ENCODE results near the gene ZNF423.

Gene ZNF423

DNA sequence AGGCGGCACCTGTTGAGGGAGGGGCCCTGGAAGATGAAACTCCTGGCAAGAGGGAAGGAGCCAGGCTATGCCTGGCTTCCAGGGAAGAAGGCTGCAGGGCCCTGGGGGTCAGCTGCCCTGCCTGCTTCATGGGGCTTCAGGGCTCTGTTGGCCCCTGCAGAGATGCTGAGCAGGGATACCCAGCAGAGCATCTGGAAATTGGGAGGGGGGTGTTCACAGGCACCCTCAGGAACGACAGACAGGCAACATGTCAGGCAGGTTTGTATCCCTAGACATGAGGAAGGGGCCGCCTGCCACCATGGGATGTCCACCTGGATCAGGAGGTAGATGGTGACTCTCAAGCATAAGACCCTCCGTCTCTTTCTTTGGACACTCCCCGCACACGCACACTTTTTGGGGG is 13.8 kb upstream of the ZNF423 start:
- no peak for FAIRE-seq

DNA sequence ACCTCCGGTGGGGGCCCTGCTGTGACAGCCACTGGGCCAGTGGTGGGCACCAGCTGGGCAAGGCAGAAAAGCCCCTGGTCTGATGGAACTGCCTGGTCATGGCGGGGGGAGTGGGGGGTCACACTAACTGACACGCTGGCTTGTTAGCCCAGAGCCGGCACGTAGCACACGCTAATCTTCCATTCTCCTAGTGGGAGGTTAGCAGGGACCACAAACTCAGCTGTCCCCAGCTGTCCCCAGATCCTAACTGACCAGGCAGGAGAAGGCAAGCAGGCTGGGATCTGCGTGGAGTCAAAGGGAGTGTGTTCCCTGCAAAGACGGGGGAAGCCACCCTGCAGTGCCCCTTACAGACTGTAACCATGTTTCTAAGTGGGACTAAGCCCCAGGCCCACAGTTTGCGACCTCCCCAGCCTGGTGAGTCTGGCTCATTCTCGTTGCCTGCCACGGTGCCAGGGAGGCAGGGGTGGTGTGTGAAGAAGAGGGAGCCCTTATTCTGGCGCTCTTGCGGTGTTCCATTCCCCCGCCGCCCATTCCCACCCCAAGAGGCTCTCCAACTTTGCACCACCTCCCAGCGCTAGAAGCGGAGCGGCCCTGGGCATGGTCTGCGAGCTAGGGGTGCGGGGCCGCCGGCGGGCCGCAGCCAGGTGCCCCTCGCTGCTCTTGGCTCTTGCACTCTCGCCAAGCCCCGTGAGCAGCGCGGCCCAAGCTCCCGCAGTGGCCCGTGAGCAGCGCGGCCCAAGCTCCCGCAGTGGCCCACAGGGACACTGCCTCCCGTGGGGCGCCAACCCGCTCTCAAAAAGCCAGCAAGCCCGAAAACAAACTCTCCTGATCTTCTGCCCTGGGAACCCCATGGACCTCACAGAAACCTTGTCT is 12.1 kb upstream of the ZNF423 start:
- no peak for FAIRE-seq

DNA sequence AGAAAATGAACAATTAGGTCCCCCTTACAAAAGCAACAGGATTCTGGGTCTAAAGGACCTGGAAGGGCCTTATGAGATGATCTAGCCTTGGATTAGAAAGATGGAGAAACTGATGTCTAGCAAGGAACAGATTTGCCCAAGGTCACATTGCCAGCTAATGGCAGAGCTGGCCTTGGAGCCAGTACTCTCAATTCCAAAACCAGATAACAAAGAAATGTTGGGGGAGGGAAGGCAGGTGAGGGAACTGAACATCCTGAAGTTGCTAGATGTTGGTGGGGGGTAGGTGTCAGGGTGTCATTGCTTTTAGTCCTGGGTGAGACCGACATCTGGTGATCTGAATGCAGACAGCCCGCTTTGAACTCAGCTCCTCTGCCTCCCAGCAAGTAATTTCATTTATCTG is 11.3 kb upstream of the ZNF423 start:
- no peak for FAIRE-seq

DNA sequence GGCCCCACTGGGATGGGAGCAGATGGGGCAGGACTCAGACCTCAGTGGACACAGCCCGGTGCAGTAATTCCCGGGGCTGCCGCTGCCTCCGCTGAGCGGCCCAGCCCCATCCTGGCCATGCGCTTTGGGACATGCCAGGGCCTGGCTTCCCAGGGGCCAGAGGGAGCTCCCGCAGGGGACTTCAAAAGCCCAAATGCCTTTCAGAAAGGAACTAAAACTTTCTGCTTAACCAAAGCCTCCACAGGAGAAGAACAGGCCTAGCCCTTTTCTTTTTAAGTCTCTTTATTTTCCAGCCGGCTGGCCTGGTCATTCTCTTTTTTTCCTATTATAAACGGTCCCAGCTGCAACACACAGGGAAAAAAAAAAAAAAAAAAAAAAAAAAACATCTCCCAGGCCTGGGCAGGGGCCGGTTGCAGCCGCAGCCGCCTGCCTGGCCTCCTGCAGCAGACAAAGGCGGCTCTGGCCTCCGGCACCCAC is 10.7 kb upstream of the ZNF423 start:
- FAIRE-seq, result no peak

DNA sequence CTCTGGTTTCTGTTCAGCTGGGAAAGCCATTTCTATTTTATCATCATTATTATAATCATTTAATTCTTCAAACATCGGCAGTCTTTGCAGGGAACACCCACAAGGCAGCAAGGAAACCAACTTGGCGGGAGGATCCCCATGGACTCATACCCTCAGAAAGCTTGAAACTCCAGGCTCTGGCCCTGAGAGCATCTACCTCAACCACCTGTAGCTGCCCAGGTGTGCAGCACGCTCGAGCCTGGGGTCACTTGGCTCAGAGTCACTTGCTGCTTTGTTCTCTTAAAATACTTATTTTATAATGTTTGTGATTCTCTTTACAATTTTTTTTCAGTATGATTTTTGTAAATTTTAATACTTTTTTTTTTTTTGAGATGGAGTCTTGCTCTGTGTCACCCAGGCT is 6.8 kb upstream of the ZNF423 start:
- no peak for FAIRE-seq

DNA sequence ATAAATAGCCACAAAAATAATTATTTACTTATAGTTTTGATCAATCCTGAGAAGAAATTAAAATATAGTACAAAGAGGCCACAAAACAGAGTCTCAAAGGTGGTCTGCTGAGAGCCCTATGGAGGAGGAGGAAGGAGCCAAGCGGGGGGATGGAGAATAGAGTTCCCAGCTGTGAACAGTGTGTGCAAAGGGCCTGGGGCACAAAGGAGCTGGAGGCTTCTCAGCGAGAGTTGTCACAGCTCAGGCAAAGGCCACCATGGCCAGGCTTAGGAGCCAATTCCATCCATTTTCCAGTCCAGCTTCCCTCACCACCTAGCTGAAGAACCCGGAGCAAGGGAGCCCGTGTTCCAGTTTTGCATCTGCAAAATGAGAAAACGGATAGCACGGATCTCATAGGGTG is 5.4 kb upstream of the ZNF423 start:
- no peak for FAIRE-seq

DNA sequence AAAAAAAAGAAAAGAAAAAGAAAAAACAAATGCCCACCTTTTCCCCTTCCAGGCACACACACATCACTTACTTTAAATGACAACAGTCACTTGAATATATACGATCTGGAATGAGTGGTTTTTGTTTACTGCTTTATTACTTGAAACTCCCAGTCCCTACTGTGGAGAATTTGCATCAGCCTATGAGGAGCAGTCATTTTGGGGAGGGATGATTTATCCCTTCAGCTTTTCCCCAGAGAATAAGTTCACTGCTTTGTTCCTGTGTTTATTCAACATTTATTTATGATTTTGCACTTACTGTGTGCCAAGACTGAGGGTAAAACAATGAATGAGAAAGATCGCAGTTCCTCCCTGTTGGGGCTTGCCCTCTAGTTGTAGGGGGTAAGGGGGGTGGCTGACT is 4.7 kb upstream of the ZNF423 start:
- FAIRE-seq, result no peak

DNA sequence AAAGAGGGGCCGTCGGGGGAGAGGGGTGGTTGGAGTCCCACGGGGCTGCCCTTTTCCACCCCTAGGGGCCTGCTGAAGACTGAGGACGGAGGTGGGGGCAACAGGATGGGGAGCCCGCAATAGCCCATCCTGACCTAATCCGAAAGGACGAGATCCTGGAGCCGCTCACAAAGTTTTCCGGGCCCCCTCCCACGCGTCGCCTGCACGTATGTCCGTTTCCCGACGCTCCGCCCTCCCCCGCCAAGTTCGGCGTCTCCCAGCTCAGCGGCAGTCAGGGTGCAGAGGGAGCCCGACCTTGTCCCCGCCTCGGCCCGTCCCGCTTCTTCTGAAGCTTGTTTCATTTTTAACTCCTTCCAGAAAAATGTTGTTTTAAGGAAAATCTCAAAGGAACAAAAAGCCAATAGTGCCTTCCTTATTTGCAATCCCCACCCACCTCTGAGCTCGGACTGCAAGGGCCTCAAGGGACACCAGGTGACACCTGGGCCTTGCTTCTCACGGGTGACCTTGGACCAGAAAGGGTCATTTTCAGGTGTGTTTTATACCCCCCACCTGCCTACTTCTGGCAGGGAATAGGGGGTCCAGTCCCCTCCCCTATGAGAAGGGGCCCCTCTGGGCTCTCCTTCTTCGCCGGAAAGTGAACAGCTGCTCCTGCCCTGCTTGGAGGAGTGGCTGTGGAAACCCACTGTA is 3.4 kb upstream of the ZNF423 start:
- FAIRE-seq, result no peak

DNA sequence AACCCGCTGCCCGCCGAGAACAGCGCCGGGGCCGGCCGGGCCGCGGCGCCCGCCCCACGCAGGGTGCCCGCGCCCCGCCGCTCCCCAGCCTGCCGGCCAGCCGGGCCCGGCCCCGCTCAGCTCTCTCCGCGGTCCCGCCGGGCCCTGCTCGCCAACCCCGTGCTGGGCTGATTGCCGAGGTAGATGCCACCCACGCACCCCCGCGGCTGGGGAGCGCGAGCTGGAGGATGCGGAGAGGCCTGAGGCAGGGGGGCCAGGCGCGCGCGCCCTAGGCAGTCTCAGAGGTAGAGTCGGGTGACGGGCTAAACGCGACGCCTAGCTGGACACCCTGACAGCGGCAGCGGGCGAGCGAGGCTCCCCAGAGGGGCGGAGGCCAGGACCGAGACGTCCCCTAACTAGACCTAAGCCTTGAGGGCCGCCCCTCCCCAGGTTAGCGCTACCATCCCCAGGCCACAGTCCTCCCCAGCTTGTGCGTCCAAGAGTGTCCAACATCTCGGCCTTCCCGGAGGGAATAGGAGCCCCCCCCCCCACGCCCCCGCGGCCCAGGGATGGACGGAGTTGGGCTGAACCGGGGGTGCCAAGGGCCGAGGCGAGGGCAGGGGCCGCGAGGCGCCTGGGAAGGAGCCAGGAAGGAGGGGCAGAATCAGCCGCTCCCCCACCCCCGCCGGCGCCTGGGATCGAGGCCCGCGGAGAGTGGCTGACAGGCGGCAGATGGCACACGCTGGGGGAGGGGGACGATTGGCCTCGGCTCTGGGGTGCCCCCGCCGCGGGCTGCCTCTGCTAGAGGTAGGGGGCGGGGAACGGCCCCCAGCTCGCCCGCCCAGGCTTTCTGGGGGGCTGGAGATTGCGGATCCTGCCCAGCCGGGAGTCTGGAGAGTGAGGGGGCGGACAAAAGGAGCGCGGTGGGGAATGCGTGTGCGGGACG is 2.5 kb upstream of the ZNF423 start:
- FAIRE-seq, result no peak

DNA sequence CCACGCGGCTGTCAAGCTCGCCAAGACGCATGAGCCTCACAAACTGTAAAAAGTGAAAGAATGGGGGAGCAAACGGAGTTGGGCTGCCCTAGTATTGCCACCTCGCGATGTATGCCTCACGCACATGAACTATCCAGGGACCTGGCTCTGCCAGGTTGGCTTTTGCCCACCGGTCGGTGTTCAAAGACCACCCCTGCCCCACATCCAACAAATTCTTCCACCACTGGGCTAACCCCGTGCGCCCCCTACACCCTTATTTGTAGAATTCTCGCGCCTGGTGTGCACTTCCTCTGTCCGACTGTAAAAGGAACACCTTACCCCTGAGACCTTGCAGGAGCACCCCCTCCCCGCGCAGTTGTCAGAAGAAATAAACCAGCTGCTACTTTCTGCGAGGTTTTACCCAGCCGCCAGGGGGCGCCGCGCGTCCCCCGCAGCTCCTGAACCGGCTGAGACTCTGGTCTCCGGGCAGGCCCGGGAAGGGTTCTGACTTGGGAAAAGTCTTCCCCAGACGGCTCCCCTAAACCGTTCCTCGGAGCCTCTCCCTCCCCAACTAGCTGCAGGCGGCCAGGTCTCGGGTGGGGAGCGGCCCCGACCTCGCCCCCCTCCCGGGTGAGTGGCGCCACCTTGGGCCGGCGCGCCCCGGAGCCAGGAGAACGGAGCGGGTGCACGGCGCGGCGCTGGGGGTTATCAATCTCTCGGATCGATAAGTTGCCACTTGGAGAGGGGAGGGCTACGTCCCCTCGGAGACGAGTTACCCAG is 1.7 kb upstream of the ZNF423 start:
- FAIRE-seq, result no peak

DNA sequence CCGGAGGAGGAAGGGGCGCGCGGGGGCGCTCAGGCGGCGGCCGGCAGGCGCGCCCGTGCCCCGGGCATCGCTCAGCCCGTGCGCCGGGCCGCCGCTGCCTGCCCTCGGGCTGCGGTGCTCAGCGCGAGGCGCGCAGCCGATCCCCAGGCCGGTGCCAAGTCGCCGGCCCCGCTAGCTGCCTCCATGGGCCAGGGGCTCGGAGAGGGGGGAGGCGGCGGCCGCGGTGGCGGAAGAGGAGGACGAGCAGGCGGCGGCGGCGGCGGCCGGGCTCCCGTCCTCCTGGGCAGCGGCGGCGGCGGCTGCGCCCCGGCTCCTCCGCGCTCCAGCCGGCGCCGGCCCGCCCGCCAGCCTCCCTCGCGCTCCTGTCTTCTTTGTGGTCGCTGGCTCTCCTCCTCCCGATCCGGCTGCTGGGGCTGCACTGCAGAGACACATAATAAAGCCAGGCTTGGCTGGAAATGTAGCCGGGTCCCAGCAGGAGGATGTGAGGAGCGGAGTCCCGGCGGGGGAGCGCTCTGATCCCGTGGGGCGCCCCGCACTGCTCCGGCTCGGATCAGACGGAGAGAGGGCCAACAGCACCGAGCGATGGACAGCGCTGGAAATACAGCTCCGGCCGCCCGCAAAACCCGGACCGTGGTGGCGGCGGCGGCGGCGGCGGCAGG is 889 bp upstream of the ZNF423 start:
- FAIRE-seq, result no peak

DNA sequence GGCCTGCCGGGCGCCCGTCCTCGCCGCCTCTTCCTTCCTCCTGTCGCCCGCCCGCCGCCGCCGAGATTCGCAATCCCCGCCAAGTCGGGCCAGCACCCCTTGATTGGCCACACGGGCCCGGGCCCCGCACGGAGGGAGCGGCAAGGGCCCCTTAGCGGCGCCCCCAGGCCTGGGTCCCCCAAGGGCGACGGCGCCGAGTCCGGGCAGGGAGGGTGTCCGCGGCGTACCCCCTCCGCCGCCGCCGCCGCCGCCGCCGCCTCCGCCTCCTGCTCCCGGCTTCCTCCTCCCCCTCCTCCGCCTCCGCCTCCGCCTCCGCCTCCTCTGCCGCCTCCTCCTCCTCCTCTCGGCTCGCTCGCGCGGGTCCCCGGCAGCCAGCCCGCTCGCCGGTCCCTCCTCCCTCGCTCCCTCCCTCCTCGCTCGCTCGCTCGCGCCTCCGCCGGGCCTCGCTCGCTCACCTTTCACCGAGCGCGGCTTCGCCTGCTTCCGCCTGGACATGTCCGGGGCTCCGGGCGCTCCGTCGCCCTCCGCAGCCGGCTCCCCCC is 561 bp downstream of the ZNF423 start:
- FAIRE-seq, result no peak

DNA sequence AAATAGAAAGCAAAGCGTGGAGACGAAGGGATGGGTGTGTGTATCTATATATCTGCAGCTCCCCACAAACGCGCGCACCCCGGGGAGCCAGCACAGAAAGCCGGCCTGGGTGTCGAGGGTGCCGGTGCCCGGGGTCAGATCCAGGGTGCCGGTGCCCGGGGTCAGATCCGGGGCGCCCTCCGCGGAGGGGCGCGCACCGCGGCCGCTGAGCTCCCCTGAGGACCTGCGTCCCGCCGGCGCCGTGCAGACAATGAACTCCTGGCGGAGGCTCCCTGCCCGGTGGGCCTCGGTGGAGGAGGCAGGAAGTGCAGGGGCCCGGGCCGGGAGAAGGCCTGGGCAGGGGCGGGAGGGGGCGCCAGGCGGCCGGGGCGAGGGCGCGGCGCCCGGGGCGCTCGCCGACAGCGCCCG is 1.1 kb downstream of the ZNF423 start:
- FAIRE-seq, result no peak

DNA sequence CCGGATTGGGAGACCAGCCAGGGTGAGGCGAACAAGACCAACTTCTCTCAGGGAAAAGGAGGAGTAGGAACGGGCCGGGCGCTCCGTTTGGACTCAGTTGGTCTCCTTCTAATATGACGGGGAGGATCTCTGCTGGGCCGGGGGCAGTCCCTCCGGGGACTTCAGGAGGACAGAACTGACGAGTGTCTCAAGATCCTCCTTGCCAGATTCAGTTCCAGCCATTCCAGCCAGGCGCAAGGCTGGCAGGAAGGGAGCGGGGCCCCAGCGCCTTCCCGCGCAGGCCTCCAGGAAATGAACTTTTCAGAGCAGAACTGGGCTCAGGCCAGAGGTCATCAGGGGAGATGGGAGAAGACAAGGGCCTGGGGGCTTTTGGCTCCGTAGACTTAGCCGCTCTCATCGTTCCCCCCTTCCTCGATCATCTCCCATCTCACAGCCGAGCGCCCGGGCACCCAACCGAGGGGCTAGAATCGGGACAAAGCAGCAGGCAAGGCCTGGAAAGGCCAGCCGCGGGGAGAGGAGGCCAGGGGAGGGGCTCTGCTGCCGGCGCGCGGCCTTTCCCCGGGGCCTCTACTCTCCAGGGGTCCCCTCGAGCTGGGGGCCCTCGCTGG is 1.6 kb downstream of the ZNF423 start:
- FAIRE-seq, result no peak

DNA sequence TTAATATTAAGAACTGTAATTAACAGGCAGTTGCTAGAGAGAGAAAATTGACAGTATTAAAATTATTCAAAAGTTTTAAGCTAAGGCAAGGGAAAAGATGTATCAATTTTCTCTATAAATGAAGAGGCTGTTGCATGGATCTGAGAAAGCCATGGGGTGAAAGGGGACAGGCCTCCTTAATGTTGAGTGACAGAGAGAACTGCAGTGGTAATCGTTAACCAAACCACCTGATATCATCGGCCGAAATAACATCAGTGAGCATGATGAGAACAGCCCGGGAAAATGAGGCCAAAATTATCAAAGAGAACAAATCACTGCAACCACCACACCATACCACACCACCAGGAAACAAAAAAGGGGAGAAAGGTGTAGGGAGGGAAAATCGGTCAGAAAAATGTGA is 3.6 kb downstream of the ZNF423 start:
- no peak for FAIRE-seq

DNA sequence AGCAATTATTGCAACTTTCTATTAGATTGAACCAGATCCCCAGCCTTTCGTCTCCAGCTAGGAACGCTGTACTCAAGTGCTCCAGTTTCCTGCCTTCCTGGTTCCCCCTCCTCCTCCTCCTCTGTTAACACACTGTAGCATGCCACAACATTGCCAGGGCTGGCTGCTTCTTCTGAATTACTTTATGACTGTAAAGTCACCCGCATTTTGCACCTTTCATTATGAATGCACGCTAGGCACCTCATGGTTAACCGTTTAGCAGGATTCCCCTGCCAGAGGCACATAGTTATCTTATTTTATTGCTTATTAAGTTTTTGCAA is 4.5 kb downstream of the ZNF423 start:
- FAIRE-seq, result no peak

DNA sequence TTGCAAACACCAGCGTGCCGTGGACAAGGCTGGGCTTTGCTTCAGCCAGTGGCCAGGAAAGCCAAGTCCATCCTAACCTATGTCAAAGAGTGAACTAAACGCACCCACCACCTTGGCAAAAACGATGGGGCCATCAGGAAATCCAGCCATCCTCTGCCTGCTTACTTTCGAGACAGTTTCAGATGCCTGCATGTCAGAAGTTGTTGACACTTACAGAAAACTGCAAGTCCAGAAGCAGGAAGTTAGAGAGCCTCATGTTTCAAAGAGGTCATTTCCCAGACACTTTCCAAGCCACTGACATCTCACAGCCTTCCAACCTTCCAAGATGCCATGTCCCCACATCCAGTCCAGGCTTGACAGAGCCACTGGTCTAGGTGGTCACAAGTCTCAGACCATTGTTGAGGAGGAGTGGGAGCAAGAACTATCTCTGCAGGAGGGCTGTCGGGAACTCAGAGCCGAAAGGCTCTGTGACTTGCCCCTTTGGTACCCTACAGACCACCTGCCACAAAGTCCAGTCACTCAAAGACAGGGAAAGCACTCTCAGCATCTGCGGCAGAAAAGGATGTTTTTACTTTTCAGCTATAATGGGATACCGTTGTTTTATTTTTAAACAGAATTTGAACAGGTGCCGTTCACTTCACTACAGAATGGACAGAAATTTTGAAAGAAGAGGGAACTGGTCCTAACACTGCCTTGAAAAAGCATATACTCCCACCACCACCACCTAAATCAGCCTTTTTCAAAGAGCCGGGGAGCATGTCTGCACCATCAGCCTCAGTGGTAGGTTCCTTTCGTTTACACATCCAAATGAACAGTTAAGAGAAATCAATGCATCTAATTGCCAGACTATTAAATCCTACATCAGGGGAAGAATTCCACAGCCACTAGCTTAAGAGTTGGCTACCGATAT is 5.1 kb downstream of the ZNF423 start:
- FAIRE-seq, result no peak

DNA sequence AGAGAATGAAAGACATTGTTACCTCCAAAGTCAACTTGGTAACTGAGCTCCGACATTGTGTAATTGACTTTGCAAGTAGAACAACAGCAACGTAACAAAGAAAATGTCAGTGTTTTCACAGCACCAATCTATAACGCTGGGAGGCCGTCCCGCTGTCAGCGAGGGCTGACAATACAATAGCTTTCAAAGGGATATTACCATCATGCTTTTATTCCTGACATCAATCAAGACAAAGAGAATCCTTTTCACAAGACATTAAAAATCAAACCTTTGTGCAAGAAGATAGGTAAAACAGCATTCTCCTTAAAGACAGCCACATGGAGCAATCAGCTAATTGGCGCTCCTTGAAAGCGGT is 6.2 kb downstream of the ZNF423 start:
- FAIRE-seq, result no peak

DNA sequence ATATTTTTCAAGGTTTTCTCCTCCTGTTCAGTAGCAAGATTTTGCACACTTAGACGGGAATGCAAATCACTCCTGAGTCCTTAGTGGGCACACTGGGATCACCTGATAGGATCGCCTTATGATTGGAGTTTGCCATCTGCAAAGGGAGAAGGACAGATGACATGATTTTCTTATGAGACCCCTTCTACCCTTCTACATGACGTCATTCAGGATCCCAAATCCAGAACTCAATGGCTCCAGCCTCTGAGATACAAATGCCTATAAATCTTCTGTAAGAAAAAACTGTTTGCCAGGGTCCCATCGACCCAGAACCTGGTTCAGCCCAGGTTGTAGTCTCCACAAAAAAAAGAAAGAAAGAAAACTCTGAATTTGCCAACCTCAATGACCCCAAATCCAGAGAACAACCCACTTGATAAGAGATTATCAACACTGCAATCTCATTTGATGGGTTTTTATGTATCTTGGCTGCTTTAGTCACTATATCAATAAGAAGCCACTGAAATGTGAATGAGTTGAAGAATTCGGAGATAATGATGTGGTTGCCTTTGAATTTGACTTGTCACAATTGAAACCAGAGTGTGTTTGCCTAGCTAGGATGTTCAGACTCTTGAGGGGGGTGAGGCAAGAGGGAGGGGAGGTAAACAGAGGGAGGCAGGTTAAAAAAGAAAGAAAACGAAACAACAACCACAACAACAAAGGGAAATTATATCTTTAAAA is 6.7 kb downstream of the ZNF423 start:
- no peak for FAIRE-seq

DNA sequence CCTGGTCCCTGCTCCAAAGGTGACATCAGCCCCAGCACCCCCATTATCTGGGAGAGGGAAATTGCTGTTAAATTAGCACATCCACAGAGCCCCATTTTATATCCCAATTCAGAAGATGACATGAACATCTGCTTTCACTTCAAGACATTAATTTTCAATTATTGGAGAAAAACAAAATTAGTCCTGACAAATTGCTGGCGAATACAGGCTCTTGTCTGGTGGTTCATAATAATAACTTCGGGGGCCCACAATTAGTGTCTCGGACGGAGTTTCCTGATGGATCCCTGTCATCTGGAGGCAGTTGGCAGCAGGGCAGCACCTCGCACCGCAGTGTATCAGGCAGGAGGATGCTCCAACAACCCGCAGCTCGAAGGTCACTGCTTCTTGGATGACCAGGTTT is 7.4 kb downstream of the ZNF423 start:
- FAIRE-seq, result no peak
